RKO (cell line): ENCODE measurements around the gene PAF1.
"Not testable (repeated sequence)": the region's sequence is repeated elsewhere in the genome, so short reads cannot be mapped to it uniquely, and the experiment has no call there.

ENCODE experiments used
- DNase-seq: peaks from one replicate; pipeline ENCODE4 v3.0.0-alpha.2; 2016; ENCODE audit warnings: low spot score

The PAF1 gene

GRCh38 chr19:39351537-39352064 is 39.3 kb downstream of the PAF1 start:
- no peak for DNase-seq

- no peak for DNase-seq
These were observed 40.8 kb downstream of the PAF1 start for GRCh38 chr19:39350156-39350555.

GRCh38 chr19:39349326-39349725 is 41.6 kb downstream of the PAF1 start:
- no peak for DNase-seq

GRCh38 chr19:39347332-39348164 is 43.4 kb downstream of the PAF1 start:
- DNase-seq, result no peak

- no peak for DNase-seq
These were observed 45.0 kb downstream of the PAF1 start for GRCh38 chr19:39345956-39346355.

GRCh38 chr19:39342647-39343305 is 48.1 kb downstream of the PAF1 start:
- no peak for DNase-seq

- DNase-seq, result peak; percentile 97
These were observed 48.9 kb downstream of the PAF1 start, which contains the start of gene SAMD4B for GRCh38 chr19:39341719-39342604. SAMD4B (plus strand) TSS chr19:39342421; CDS start chr19:39356894, 14,473 bp downstream.

GRCh38 chr19:39341129-39341718 is 49.7 kb downstream of the PAF1 start:
- peak; percentile 34 for DNase-seq

- not testable (repeated sequence) for DNase-seq
These were observed 50.8 kb downstream of the PAF1 start for GRCh38 chr19:39340156-39340555.

- no peak for DNase-seq
These were observed 51.2 kb downstream of the PAF1 start for GRCh38 chr19:39339674-39340073.

- DNase-seq, result no peak
These were observed 54.4 kb downstream of the PAF1 start for GRCh38 chr19:39336483-39336882.
